Caco-2 (cell line): Measurements from ENCODE around the gene EFL1. TPM values are rescaled to one million over a fixed set of nuclear protein-coding genes. Genes with fewer than 3 reads are reported as not detected.

Source experiments
- BruUV-seq: library from RNA; stranded (reverse); fragments of 400-500 nt; replicated peaks from 2 replicates; lab custom pipeline; 2021; lab: Mats Ljungman, UMichigan
- CTCF ChIA-PET: fragments of 300-600 bp; sonication (Branson Sonifier 250); formaldehyde crosslinking; loops from one replicate; lab custom pipeline; 2022; ENCODE audit warnings: antibody characterized with exemption; lab: Charles Lee
- POLR2A ChIA-PET: fragments of 300-600 bp; sonication (Branson Sonifier 250); formaldehyde crosslinking; loops from one replicate; lab custom pipeline; 2022; ENCODE audit warnings: antibody characterized with exemption; lab: Charles Lee
- DNase-seq, 2 experiments: peaks; one replicate each; pipeline versions ENCODE4 v3.0.0 to v3.0.0-alpha.2; 2020 to 2022
- H3K27me3 ChIP-seq: replicated peaks from 2 replicates; pipeline ENCODE4 v1.6.0; 2011; ENCODE audit warnings: low read length; ENCODE audit not compliant: control insufficient read depth, insufficient read depth
- H3K36me3 ChIP-seq: 2 replicates; pipeline ENCODE4 v1.5.1; 2011; ENCODE audit warnings: low read length; ENCODE audit not compliant: control insufficient read depth, insufficient read depth
- H3K4me1 ChIP-seq: fragments of 250-450 bp; sonication (Bioruptor Pico); 2 replicates; pipeline ENCODE4 v1.5.1; 2020; ENCODE audit warnings: mild to moderate bottlenecking
- H3K4me3 ChIP-seq: 2 replicates; pipeline ENCODE4 v1.5.1; 2011; ENCODE audit warnings: low read depth, mild to moderate bottlenecking, control low read depth, low read length
- H3K9me3 ChIP-seq: fragments of 250-450 bp; sonication (Bioruptor Pico); 2 replicates; pipeline ENCODE4 v1.5.1; 2020; ENCODE audit warnings: mild to moderate bottlenecking, moderate library complexity
- H3K27ac Mint-ChIP-seq: one replicate; pipeline ENCODE4 v1.8.0; 2022; ENCODE audit warnings: mixed read lengths; ENCODE audit not compliant: unreplicated experiment
- H3K27me3 Mint-ChIP-seq: one replicate; pipeline ENCODE4 v1.8.0; 2022; ENCODE audit warnings: mixed read lengths; ENCODE audit not compliant: insufficient read depth, unreplicated experiment
- H3K36me3 Mint-ChIP-seq: one replicate; pipeline ENCODE4 v1.8.0; 2022; ENCODE audit warnings: mild to moderate bottlenecking, mixed read lengths; ENCODE audit not compliant: insufficient read depth, unreplicated experiment
- H3K4me1 Mint-ChIP-seq: one replicate; pipeline ENCODE4 v1.8.0; 2022; ENCODE audit warnings: low read depth, mixed read lengths; ENCODE audit not compliant: unreplicated experiment
- H3K4me3 Mint-ChIP-seq: one replicate; pipeline ENCODE4 v1.8.0; 2022; ENCODE audit warnings: mild to moderate bottlenecking, moderate library complexity, mixed read lengths; ENCODE audit not compliant: unreplicated experiment
- H3K9me3 Mint-ChIP-seq: one replicate; pipeline ENCODE4 v1.8.0; 2022; ENCODE audit warnings: mixed read lengths; ENCODE audit not compliant: unreplicated experiment
- intact Hi-C: fragments of 100-400 bp; cut with micrococcal nuclease; formaldehyde crosslinking; loops from one replicate; pipeline ENCODE4 v1.10.0; 2022; ENCODE audit not compliant: unreplicated experiment
- total RNA-seq: library from RNA; stranded (reverse); gene quantifications from 2 replicates; pipeline ENCODE4 v1.2.3, GENCODE V29; 2022
- TF ChIP-seq, protein P1 (sequence below), 2 experiments: fragments of 200-600 bp in 1 of 2; IDR thresholded peaks; 1 replicate in 1 of 2; 2 replicates in 1 of 2; pipeline versions ENCODE4 v1.5.1 to v1.8.0; 2011 to 2022; ENCODE audit warnings: antibody characterized with exemption in 1 of 2, control low read depth in 1 of 2, inconsistent platforms in 1 of 2, low read depth in 1 of 2, low read length in 1 of 2, mild to moderate bottlenecking in 1 of 2, moderate library complexity in 1 of 2; ENCODE audit not compliant: insufficient read depth in 1 of 2, severe bottlenecking in 1 of 2, unreplicated experiment in 1 of 2

EFL1 gene
- total RNA-seq, 1 experiment from 2014 or later, result 10.3 TPM

DNA sequence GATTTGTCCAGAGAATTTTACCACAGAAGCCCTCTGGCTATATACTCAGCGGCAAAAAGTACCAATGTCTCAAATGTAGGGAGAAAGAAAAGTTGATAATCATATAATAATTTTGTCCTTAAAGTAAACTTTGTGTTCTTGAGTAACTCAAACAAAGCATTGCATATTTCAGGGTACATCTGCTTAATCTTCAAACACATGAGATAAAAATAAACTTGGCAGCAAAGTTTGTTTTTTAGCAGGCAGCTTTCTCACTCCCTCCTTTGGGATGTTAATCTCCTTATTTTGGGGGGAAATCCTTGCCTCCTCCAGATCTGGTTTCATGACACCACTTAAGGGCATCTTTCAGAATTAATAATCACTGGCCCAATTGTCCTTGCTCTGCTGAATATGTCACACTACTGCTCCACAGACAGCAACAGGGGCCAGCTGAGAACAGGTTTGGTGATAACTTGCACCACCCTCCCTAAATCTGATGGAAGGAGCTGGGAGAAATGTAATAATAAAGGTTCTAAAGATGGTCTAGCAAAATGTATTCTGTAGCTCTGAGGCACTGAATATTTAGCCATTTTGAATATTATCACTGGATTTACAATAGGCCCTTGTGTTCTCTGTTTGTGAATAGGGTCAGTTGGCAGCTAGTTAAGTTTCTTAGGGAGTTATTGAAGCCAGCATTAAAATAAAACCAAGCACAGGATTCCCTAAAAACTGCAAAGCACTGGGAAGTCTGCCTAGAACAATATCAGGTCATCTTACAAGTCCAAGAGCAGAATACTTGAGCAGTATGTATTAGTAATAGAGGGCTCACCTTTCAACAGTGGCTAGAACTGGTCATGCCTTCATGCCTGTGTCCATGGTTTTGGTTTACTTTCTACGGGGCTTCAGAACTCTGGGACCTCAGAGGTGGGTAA, 79.2 kb downstream of the EFL1 start:
- no peaks in the 10 kb centered on the region for H3K27me3 ChIP-seq
- no TSS peak for BruUV-seq
- DNase-seq, result no peak
- TF ChIP-seq, protein P1, sequence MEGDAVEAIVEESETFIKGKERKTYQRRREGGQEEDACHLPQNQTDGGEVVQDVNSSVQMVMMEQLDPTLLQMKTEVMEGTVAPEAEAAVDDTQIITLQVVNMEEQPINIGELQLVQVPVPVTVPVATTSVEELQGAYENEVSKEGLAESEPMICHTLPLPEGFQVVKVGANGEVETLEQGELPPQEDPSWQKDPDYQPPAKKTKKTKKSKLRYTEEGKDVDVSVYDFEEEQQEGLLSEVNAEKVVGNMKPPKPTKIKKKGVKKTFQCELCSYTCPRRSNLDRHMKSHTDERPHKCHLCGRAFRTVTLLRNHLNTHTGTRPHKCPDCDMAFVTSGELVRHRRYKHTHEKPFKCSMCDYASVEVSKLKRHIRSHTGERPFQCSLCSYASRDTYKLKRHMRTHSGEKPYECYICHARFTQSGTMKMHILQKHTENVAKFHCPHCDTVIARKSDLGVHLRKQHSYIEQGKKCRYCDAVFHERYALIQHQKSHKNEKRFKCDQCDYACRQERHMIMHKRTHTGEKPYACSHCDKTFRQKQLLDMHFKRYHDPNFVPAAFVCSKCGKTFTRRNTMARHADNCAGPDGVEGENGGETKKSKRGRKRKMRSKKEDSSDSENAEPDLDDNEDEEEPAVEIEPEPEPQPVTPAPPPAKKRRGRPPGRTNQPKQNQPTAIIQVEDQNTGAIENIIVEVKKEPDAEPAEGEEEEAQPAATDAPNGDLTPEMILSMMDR (IDR thresholded peaks at IDR 0.05; ENCODE audit: insufficient read depth in 1 of 2, low read depth in 1 of 2, low read length in 1 of 2, severe bottlenecking in 1 of 2, unreplicated experiment in 1 of 2), result no peak
- no peaks in the 10 kb centered on the region for H3K27me3 Mint-ChIP-seq
- intact Hi-C loops, result no loop called here
- H3K36me3 Mint-ChIP-seq, result no peaks in the 10 kb centered on the region
- no peak overlapping the region for H3K27ac Mint-ChIP-seq
- no peaks in the 10 kb centered on the region for H3K9me3 ChIP-seq
- ChIA-PET CTCF (no interaction called here), POLR2A (no interaction called here)
- H3K4me3 ChIP-seq, result no peak overlapping the region
- no peaks in the 10 kb centered on the region for H3K9me3 Mint-ChIP-seq
- H3K4me3 Mint-ChIP-seq, result no peak overlapping the region
- no peaks in the 10 kb centered on the region for H3K36me3 ChIP-seq
- 0 out of 2 replicates have a peak, but pooled peaks cover 1% of the 10 kb centered on the region for H3K4me1 ChIP-seq
- H3K4me1 Mint-ChIP-seq, result peaks cover 7% of the 10 kb centered on the region

DNA sequence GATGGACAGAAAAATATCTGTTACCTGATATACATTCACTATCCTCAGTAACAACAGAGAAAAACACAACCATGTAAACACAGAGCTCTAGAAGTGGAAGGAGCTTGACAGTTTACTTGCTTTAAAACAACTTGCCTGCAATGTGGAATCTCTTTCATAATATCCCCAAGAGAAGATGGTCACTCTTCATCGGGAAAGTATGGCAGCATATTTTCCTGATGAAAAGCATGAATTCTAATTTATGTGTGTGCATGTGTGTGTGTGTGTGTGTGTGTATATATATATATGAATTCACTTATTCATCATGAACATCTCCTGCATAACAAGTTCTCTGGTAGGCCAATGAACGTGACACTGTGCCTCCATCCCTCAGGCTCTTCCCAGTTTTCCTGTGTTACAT, 81.2 kb downstream of the EFL1 start:
- BruUV-seq, result no TSS peak
- H3K27me3 Mint-ChIP-seq, result no peaks in the 10 kb centered on the region
- DNase-seq, result no peak
- H3K27ac Mint-ChIP-seq, result no peak overlapping the region
- H3K36me3 ChIP-seq, result no peaks in the 10 kb centered on the region
- no peaks in the 10 kb centered on the region for H3K36me3 Mint-ChIP-seq
- no peaks in the 10 kb centered on the region for H3K9me3 Mint-ChIP-seq
- 0 out of 2 replicates have a peak, but pooled peaks cover 4% of the 10 kb centered on the region for H3K4me1 ChIP-seq
- CTCF ChIA-PET, result interaction anchor here (1.6 kb wide), 1 partner anchor 73 kb away, joined by 4 read pairs; no protein-coding TSS in a partner anchor
- no peaks in the 10 kb centered on the region for H3K9me3 ChIP-seq
- H3K4me3 ChIP-seq, result no peak overlapping the region
- TF ChIP-seq, protein P1 (IDR thresholded peaks at IDR 0.05; ENCODE audit: insufficient read depth in 1 of 2, low read depth in 1 of 2, low read length in 1 of 2, severe bottlenecking in 1 of 2, unreplicated experiment in 1 of 2), result no peak
- POLR2A ChIA-PET, result no interaction called here
- no peak overlapping the region for H3K4me3 Mint-ChIP-seq
- intact Hi-C loops, result no loop called here
- H3K27me3 ChIP-seq, result no peaks in the 10 kb centered on the region
- peaks cover 7% of the 10 kb centered on the region for H3K4me1 Mint-ChIP-seq

DNA sequence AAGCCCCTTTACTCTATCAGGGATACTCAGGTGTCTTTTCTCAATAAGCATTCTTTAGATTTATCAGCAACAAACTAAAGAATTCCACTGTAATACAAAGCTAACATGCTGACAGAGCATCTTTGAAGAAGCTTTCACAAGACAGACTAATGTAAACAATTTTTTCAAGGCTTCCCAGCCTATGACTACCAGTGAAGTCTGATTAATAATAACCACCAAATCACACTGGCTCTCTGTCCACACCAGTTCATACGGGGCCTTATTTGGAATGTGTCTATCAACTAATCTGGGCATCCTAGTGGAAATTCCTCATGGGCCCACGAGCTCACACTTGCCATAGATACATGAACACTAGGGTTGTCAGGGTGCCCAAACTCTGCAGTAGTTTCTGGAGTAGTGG, 84.5 kb downstream of the EFL1 start:
- no TSS peak for BruUV-seq
- H3K36me3 Mint-ChIP-seq, result no peaks in the 10 kb centered on the region
- ChIA-PET POLR2A (no interaction called here), CTCF (interaction anchor here (0.6 to 0.9 kb wide), 2 partner anchors 20 to 32 kb away, joined by 3 to 6 read pairs; no protein-coding TSS in a partner anchor)
- TF ChIP-seq, protein P1 (IDR thresholded peaks at IDR 0.05; ENCODE audit: insufficient read depth in 1 of 2, low read depth in 1 of 2, low read length in 1 of 2, severe bottlenecking in 1 of 2, unreplicated experiment in 1 of 2), result no peak
- peak; percentile 24 to 32 for DNase-seq
- Histone ChIP-seq H3K36me3 (no peaks in the 10 kb centered on the region), H3K4me3 (no peak overlapping the region), H3K4me1 (0 out of 2 replicates have a peak, but pooled peaks cover 4% of the 10 kb centered on the region), H3K27me3 (no peaks in the 10 kb centered on the region), H3K9me3 (no peaks in the 10 kb centered on the region)
- H3K27me3 Mint-ChIP-seq, result no peaks in the 10 kb centered on the region
- H3K4me3 Mint-ChIP-seq, result no peak overlapping the region
- H3K9me3 Mint-ChIP-seq, result no peaks in the 10 kb centered on the region
- intact Hi-C loops, result no loop called here
- H3K27ac Mint-ChIP-seq, result no peak overlapping the region
- peaks cover 7% of the 10 kb centered on the region for H3K4me1 Mint-ChIP-seq
